NOMO-1 treated with dmso at 0.1 percent for 144 hours (cell line): ENCODE measurements around the gene DENND1B.
"Not testable (repeated sequence)": the region's sequence is repeated elsewhere in the genome, so short reads cannot be mapped to it uniquely, and the experiment has no call there.

Source experiments
- DNase-seq: peaks from one replicate; lab custom pipeline; 2025; ENCODE audit not compliant: unreplicated experiment; lab: John Stamatoyannopoulos, UW

The DENND1B gene

DNA sequence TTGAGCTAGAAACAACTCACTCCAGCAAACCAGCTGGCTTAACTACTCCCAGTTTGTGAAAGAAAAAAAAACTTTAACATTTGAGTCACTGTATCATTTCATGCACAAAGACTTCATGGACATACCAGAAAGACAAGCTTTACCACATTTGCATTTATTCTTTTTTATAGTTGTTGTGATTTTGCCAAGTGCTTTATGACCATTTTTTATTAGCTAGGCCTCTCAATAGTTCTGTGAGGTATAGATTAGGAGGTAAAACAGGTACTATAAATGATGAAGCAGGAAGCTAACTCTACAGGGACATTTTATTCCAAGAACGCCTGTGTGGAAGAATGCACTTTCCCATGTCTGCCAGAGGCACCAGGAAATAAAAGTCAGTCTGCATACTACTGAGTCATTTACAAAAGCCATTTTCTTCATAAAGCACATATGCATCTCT is 8.2 kb upstream of the DENND1B start:
- no peak for DNase-seq

DNA sequence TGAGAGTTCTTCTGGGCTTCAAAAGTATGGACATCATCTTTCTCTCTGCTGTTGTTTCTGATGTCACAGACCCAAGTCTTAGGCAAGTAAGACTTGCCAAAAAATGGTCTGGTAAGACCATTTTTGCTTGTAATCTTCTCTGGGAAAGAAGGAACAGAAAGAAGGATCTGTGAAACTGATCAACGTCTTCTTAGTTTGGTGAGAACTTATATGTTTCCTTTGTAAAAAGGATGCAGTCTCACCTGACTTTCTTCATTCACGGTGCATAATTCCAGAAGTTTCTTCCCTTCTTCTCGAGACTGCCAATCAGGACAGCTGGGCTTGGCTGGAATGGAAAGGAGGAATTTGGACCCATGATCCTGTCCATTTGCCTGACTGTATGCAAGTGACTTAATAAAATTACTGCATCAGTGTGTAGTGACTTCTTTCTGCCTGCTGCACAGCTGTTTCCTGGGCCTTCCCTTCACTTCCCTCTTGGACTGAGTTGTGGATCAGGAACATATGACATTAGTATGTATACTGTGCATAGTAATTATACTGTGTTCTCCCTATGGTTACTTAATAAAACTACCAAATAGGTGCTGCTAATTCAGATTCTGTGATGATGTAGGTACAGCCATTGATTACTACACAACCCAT is 7.6 kb upstream of the DENND1B start:
- no peak for DNase-seq

DNA sequence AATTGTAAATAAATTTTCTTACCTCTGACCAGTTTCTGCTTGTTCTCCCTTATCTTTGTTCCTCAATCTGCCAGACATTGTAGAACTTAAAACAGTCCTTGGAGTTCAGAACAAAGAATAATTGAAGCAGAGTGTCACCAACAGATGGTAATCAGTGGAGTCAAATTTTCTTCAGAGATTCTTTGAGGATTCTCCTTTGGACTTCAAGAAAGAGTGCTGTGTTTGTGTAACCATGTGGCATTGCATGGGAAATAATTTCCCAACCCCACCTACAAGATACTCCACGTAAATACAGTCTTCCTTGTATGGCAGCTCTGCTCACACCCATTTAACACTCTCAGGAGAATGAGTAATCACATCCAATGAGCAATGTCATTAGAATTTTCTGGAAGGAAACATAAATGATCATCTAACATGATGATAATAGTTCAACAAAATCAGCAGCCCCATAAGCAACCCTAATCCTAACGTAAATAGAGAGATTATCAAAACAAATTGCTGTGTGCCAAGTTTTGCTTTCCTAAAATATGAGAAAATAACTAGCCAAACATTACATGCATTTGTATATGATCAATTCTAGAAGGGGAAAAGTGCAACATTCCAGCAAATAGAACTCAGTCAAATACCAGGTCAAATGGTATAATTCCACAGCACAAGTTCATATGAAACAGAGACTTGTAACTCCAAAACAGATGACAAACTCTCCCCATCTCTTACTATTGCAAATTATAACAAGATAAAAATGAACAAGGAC is 6.9 kb upstream of the DENND1B start:
- DNase-seq, result no peak

DNA sequence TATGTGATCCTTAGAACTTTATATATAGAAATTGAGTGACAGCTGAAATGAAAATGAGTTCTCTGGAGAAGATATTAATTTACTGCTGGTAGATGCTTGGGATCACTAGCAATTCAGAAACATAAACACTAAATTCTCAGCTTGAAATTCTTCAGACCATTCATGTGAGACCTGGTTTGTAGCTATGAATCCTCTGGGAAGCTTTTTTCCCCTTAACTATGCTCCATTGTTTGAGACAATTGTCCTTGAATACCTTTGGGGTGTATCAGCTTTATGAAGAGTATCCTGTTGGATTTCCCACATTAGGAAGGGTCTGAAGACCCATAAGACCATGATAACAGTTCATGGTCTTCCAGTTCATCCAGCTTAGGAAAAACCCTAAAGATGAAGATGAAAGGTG is 4.6 kb upstream of the DENND1B start:
- DNase-seq, result no peak

DNA sequence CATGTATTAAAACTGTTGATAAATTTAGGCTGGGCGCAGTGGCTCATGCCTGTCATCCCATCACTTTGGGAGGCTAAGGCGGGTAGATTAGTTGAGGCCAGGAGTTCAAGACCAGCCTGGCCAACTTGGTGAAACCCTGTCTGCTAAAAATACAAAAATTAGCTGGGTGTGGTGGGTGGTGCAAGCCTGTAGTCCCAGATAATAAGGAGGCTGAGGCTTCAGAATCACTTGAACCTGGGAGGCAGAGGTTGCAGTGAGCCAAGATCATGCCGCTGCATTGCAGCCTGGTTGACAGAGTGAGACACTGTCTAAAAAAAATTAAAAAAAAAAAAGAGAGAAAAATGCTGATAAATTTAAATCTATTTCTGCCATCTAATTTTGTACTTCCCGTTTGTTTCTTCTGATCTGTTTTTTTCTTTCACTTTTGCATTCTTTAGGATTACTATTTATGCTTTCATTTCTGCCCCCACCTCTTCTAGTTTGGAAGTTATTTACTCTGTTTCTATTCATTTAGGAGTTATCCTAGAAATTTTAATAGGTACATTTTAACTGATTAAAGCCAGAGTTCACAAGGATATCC is 3.2 kb upstream of the DENND1B start:
- no peak for DNase-seq

DNA sequence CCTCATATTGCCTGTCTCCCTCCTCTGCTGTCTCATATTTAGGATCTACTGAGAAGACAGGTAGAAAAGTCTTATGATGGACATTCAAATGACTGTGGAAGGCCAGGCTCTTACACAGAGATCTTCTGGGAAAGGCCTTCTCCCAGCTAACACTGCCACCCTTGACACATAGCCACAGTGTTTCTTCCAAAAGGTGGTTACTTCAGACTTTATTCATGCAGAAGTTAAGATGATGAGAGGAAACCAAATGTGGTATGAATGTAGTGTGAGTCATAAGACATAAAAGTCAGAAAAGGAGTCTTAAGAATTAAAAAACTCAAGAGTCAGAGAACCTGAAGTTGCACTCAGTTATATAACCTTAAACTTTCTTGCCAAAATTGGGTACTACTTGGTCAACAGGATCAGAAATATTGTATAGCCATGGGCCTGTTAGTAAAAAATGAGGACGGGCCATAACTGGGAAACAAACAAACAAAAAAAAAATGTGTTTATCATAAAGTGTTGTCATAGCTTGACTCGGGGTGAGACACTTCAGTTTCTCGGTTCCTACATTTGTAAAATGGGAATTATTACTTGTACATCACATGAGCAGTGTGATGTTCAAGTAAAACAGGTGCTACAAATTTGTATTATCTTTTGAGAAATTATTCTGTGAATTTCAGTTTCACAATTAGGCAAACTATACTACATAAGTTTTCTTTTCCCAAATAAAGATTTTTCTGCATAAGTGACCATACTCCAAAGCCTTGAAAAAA is 1.2 kb upstream of the DENND1B start:
- DNase-seq, result peak; percentile 27

DNA sequence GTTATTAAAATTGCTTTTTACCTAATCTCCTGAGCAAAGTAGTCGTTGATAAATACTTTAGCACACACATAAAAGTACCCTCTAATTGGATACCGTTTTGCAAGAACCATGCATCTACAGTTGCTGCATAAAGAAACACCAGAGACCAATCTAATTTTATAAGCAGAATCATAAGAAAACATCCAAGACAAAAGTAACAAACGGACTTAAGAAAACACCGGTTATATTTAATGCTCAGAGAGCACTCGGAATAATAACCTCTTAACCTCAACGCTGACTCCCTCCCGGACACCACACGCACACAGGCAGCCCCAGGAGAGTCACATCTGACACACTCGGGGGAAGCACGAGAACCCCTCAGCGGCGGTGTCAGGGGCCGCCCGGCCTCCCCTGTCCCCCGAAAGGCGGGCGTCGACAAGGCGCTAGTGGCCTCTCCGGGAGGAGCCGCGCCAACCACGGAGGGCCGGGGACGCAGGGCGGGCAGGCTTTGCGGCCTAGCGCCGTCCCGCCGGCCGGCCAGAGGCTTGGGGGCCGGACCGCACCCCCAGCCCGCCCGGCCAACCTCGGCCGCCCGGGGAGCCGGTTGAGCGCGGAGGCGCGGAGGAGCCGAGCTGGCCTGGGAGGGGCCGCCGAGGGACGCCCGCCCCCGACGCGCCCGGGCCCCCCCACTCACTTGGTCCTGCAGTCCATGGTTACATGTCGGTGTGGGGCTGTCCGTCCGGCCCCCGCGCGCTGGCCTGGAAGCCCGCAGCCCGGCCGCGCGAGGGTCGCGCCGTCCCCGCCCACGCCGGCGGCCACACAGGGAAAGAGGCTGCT is 606 bp downstream of the DENND1B start:
- DNase-seq, result no peak

DNA sequence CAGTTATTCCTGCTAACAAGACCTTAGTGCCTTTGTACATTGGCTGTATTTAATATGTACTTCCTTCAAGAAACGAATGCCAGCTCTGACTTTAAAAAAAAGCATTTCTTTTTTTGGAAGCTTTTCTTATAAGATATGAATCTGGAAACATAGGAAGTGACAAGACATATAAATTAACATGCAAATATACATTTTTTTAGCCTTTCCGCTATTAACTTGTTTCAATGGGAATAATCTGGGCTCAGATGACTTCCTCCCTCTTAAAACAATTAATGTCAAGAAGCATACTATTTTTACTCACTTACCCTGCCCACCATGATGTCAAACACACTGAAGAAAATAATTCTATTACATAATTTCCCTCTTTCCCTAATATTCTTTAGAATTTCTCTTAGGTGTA is 1.4 kb downstream of the DENND1B start:
- no peak for DNase-seq

DNA sequence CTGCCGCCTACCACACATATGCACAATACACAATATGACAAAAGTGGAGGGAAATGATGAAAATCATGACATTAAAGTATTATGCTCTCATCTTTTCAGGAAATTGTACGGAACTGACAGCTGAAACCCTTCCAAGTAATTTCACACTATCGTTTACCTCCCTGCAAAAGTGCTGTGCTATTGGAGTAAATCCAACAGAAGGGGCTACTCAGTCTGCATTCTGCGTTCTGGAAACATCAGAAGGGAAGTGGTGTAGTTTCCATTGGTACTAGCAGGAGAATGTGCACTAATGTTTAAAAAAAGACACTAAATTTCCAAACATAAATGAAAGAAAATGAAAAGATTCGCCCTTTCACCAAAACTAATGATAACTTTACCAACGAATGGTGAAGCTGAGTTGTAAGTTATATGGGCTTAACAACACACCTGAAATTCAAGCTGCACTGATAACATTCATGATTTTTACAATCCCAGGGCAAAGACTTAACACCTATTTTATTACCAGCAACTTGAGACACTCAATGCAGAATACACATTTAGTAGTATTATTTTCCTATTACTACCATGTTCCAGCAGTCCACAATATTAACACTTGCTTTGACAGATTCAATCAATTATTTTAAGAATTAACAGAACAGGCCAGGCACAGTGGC is 3.2 kb downstream of the DENND1B start:
- DNase-seq, result no peak

DNA sequence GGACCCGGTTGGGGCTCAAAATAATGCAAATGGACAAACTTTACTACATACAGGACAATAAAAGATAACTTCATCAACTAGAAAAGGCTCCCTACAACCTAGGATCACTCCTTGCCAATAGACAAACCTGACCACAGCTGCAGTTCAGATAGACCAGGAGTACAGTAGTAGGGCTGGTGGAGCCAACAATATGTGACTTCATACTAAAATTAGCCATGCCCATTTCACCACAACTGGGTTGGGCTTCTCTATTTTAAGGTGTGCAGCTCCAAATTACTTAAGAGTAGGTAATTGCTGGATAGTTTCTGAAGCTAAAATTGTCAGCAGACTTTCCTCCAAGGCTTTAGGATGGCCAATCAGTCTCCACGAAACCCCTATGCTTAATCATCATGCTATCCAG is 3.9 kb downstream of the DENND1B start:
- DNase-seq, result peak; percentile 68

DNA sequence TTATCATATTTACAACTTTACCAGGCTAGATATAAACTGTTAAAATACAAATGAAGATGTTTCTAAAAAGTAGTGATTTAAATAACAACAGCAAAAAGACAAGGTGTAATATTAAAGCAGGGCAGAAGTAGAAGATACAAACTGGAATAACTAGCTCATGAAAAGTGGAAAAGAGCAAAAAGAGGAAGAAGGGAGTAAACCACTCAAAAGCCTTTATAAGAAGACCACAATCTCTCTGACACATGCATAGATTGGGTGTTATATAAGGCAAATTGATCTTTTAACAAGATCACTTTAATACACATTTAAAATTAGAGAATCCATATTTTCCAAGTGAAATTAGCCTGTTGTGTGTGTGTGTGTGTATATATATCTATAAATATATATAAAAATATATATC is 5.0 kb downstream of the DENND1B start:
- DNase-seq, result peak; percentile 62

DNA sequence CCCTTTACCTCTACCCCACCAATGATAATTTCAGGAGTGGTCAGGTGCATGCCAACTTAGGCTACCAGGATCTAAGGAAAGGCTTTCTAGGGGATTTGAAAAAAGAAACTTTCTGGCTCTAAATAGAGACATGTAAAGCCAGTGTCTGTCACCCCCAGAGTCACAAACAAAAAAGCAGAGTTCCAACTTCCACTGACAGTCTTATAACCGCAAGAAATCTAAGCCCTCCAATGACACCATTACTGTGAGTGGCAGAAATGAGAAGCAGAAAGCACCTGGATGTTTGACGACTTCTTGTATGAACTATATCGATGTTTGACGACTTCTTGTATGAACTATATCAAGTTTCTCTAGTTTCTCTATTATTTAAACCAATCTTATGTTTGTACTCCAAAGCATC is 6.0 kb downstream of the DENND1B start:
- no peak for DNase-seq

DNA sequence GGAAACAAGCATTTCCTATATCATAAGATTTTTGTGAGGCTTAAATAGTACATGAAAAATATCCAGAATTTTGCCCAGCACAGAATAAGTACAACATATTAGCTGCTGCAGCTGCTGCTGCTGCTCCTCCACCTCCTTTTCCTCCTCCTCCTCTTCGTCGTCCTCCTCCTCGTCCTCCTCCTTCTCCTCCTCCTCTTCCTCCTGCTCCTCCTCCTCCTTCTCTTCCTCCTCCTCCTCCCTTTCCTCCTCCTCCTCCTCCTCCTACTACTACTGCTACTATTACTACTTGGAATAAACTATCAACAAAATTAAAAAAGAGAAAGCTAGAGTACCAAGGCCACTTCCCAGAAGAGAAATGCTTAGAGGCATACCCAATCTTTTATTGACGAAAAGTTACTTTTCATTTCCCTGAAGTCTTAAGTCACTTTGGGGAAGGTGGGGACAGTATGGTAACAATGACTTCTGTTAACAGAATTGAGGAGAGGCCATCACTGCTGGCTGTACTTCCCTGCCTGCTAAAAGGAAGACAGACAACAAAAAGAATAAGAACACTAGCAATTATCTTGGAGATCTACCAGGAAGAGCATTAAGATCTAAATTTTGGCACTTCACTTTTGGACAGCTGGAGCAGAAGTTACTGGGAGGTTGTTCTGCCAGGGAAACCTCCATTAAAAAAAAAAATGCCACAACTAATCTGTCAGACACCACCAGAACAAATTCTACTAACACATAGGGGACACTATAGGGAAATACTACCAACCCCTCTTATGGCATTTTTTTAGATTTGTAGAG is 7.1 kb downstream of the DENND1B start:
- no peak for DNase-seq

DNA sequence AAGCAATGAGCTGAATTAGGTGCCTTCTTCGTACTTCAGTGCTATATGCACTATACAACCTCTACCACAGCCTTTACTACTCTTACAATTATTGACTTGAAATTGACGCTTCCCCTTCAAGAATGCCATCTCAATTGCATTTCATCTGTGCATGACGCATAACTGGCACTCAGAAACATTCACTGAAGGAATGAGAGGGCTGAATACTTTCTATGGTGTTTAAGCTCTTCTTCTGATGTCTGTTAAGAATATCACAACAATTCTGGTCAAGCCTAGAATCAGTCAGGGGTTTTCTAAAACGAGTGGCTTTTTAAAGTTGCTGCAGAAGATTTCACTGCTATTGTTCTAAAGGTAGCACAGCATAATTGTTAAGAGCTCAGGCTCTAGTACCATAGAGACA is 11.5 kb downstream of the DENND1B start:
- no peak for DNase-seq

DNA sequence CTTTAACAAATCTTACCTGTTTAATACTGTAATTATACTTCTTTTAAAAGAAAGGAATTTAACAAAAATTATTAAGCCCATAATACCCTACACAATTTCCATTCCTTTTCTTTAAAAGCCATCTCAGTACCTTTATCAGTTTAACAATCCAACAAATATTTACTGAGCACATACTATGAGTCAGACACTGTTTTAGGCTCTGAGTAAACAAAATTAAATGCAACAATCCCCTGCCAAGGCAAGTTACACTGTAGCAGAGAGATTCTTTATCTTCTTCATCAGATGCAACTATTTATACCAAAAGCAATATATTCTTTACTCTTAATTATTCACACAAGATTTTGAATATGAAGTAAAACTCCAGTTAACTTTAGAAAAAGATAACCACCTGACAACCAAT is 12.0 kb downstream of the DENND1B start:
- DNase-seq, result no peak

DNA sequence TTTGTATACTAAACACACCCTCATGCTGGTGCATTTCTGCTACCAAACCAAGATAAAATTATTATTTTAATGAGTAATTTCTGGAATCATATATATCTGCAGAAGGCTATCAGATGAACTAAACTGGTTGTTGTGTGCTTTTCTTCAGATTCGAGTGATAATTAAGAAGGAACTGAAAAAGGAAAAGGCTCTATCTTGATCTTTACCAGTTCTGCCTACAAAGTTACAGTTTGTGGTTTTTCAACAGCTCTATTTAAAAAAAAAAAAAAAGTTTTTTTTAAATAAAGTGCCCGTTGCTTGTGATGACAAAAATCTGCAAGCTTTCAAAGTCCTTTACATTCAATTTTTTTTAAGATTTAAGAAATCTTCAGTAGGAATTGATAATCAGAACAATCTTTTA is 13.6 kb downstream of the DENND1B start:
- peak; percentile 58 for DNase-seq

DNA sequence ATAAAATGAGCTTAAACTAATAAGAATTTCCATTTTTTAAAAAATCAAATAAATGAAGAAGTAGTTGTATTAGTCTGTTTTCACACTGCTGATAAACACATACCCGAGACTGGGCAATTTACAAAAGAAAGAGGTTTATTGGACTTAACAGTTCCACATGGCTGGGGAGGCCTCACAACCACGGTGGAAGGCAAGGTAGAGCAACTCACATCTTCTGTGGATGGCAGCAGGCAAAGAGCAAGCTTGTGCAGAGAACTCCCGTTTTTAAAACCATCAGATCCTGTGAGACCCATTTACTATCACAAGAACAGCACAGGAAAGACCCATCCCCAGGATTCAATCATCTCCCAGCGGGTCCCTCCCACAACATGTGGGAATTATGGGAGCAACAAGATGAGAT is 19.7 kb downstream of the DENND1B start:
- DNase-seq, result not testable (repeated sequence)

DNA sequence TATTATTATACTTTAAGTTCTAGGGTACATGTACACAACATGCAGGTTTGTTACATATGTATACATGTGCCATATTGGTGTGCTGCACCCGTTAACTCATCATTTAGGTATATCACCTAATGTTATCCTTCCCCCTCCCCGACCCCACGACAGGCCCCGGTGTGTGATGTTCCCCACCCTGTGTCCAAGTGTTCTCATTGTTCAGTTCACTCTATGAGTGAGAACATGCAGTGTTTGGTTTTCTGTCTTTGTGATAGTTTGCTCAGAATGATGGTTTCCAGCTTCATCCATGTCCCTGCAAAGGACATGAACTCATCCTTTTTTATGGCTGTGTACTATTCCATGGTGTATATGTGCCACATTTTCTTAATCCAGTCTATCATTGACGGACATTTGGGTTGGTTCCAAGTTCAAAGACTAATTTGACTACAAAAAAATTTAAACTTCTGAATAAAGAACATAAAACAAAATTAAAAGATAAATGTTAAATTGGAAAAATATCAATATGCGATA is 22.6 kb downstream of the DENND1B start:
- DNase-seq, result not testable (repeated sequence)

DNA sequence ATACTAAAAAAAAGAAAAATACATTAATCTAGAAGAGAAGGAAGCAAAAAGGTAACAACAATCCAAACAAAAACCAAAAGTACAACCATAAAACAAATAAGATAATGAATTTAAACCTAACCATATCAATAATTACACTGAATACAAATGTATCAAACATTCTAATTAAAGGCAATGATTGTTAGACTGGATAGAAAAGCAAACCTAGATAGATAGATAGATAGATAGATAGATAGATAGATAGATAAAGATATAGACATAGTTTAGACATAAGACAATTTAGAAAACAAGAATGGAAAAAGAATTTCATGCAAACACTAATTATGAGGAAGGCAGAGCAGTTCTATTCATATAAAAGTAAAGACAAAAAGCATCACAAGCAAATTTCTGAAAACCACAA is 24.9 kb downstream of the DENND1B start:
- DNase-seq, result no peak
